Stimulated activated CD8-positive, alpha-beta memory T cell treated with anti-CD3 and anti-CD28 coated beads, Interleukin-2, amount 100 ng/mL, for 1 hour (primary cell): ENCODE results near the gene RUNX1.

Experiments
- DNase-seq, 2 donors: peaks; one replicate each; pipeline ENCODE4 v3.0.0-alpha.2; 2020; ENCODE audit warnings: low read depth in 2 of 2

Gene RUNX1

DNA sequence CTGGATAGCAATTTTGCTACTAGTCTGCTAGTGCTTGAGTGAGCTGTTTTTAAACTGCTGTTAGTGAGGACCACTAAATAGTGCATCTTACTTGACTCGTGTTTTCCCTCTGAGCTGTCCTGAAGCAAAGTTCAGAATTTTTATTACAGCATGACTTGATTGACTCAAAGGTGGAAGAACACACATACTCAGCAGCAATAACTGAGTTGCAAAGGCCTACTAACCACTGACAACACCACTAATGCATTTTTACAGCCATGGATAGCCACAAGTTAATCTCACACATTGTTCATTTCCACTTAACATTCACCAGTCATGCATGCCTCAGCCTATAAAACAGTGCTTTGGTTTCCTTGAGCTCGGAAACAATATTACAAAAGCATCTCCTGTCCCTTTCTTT, 148.7 kb downstream of the RUNX1 start:
- no peak for DNase-seq

DNA sequence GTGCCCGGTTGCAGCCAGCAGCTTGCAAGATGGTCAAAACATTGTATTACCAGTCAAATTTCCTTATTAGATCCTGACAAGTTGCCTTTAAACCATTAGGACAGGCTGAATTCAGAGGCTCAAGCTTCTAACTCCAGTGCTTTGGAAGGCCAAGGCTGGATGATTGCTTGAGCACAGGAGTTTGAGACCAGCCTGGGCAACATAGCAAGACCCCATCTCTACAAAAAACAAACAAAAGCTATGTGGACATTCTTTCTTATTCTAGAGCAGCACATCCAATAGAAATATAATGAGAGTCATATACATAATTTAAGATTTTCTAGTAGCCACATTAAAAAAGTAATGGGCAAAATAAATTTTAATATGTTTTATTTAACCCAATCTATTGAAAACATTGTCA, 149.3 kb downstream of the RUNX1 start:
- DNase-seq, result no peak

- DNase-seq, result no peak
Measured at GRCh38 chr21:34899302-34899701, 149.8 kb downstream of the RUNX1 start.

GRCh38 chr21:34897828-34898227, 151.3 kb downstream of the RUNX1 start:
- DNase-seq, result no peak

GRCh38 chr21:34894401-34894800, 154.7 kb downstream of the RUNX1 start:
- no peak for DNase-seq

DNA sequence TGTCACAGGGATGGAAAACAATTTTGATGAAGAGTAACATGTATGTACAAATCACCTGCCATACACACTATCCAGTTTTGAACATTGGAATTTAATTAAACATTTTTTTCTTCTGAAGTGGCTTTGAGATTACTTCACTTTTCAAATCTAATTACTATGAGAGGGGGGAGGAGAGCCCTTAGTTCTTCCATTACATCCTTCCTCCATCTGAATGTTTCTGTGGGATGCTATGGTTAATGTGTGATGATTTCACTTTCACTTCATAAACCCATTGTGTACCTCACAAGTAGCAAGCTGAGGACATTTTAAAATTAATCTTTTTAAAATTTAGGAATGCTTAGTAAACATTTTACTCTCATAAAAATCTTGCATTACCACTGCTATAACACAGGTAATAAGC, 156.9 kb downstream of the RUNX1 start:
- DNase-seq, result no peak

GRCh38 chr21:34891613-34891943, 157.5 kb downstream of the RUNX1 start:
- DNase-seq, result no peak

- no peak for DNase-seq
Measured at GRCh38 chr21:34890724-34891612, 158.1 kb downstream of the RUNX1 start.

DNA sequence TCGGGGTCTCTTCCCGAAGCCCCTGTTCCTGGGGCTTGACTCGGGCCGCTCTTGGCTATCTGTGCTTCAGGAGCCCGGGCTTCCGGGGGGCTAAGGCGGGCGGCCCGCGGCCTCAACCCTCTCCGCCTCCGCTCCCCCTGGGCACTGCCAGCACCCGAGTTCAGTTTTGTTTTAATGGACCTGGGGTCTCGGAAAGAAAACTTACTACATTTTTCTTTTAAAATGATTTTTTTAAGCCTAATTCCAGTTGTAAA, 158.7 kb downstream of the RUNX1 start:
- no peak for DNase-seq

- DNase-seq, result peak; percentile 55
Measured at GRCh38 chr21:34889676-34890469, 159.2 kb downstream of the RUNX1 start.

GRCh38 chr21:34889320-34889675, 159.8 kb downstream of the RUNX1 start:
- peak; percentile 29 to 33 for DNase-seq

DNA sequence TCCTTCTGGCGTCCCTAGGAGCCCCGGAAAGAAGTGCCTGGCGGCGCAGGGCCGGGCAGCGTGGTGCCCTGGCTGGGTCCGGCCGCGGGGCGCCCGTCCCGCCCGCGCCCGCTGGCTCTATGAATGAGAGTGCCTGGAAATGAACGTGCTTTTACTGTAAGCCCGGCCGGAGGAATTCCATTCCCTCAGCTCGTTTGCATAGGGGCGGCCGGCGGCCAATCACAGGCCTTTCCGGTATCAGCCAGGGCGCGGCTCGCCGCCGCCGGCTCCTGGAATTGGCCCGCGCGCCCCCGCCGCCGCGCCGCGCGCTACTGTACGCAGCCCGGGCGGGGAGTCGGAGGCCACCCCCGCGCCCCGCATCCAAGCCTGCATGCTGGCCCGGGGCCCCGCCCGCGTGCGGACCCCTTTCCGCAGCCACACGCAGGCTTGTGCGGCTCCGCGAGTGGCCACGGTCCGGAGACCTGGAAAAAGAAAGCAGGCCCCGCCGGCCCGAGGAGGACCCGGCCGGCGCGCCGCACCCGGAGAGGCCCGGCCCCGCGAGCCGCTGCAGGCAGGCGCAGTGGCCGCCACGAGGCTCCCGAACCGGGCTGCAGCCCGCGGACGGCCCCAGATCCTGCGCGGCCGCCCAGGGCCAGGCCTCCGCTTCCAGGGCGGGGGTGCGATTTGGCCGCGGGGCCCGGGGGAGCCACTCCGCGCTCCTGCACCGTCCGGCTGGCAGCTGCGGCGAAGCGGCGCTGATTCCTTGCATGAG, 160.4 kb downstream of the RUNX1 start:
- DNase-seq, result peak; percentile 46 to 54

GRCh38 chr21:34887725-34888568, 161.2 kb downstream of the RUNX1 start:
- DNase-seq, result peak; percentile 73 to 74

- no peak for DNase-seq
Measured at GRCh38 chr21:34887105-34887442, 162.0 kb downstream of the RUNX1 start.

DNA sequence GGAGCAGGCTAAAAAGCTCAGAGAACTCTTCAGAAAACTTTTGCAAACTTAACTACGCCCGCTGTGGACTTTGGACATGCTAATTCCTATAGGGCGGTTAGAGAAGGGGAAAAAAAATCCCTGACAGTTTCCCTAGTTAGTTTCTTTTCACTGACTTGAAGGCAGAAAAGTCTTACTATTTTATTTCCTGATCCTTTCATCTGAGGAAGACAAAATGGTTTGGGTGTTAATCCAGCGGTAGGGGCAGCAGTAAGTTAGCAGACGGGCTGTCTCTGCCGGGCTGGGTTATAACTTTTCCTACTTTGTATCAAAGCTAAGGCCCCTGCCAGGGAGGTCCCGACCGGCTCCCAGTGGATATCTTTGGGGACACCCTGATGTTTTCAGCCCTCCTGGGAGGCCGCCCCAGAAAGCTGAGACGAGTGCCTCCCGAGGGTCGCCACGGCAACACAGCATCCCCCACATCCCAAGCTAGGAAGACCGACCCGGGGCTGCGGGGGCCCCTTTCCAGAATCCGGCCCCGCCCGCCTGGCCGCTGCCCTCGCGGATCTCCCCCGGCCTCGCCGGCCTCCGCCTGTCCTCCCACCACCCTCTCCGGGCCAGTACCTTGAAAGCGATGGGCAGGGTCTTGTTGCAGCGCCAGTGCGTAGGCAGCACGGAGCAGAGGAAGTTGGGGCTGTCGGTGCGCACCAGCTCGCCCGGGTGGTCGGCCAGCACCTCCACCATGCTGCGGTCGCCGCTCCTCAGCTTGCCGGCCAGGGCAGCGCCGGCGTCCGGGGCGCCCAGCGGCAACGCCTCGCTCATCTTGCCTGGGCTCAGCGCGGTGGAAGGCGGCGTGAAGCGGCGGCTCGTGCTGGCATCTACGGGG, 162.6 kb downstream of the RUNX1 start:
- no peak for DNase-seq

DNA sequence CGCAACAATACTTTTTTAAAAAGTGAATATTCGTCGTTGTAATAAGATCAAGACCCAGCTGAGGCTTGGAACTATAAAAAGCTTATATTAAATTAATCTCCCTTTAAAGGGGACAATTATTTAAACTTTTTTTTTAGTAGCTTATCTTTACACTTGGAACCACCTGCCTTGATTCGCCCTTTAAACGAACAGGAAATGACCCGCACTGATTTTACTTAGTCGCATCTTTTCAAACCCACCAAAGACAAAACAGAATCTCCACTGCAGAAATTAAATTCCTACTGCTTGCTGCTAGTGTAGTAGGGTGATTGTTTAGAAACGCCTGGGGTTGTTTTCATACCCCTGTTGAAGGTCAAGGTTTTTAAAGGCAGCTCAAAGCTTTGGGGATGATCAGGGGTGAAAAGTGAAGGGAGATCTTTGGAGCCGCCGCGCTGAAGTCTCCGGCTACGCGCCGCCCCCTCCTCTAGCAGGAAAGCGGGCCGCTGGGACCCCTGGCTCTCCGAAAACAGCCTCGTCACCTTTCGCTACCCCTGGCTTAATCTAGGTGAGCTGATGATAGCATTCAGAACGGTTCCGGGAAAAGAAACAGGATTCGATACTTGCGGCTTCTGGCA, 163.4 kb downstream of the RUNX1 start:
- no peak for DNase-seq

- DNase-seq, result no peak
Measured at GRCh38 chr21:34885125-34885524, 164.0 kb downstream of the RUNX1 start.

GRCh38 chr21:34884346-34884929, 164.7 kb downstream of the RUNX1 start:
- no peak for DNase-seq

- no peak for DNase-seq
Measured at GRCh38 chr21:34883491-34884271, 165.4 kb downstream of the RUNX1 start.
